GM18951 (cell line): ENCODE data around the gene IL1R1.

Source experiments
- POLR2A ChIP-seq: IDR thresholded peaks from 4 replicates; pipeline ENCODE4 v1.6.1; 2011; ENCODE audit warnings: mild to moderate bottlenecking; ENCODE audit not compliant: insufficient read length, insufficient read depth; ENCODE audit errors: extremely low read depth
- in situ Hi-C: fragments of 300-500 bp; cut with MboI; formaldehyde crosslinking; loops from one replicate; pipeline ENCODE4 v1.12.0; 2022; ENCODE audit warnings: low sequenced_read_pairs, mixed read lengths, inconsistent platforms; ENCODE audit not compliant: unreplicated experiment

Gene IL1R1

GRCh38 chr2:102179788-102180686 is 37.5 kb downstream of the IL1R1 start:
- in situ Hi-C loops, result no loop called here
- TF ChIP-seq POLR2A, result no peak

- TF ChIP-seq POLR2A, result no peak
- in situ Hi-C loops, result no loop called here
Observed at GRCh38 chr2:102180687-102180999, 38.1 kb downstream of the IL1R1 start.

GRCh38 chr2:102181376-102181775 is 38.8 kb downstream of the IL1R1 start:
- TF ChIP-seq POLR2A, result no peak
- in situ Hi-C loops, result no loop called here

GRCh38 chr2:102181919-102182635 is 39.5 kb downstream of the IL1R1 start:
- in situ Hi-C loops, result no loop called here
- TF ChIP-seq POLR2A, result no peak

GRCh38 chr2:102184018-102184417 is 41.5 kb downstream of the IL1R1 start:
- in situ Hi-C loops, result no loop called here
- no peak for TF ChIP-seq POLR2A

- no peak for TF ChIP-seq POLR2A
- in situ Hi-C loops, result no loop called here
Observed at GRCh38 chr2:102184568-102184967, 42.0 kb downstream of the IL1R1 start.

- no peak for TF ChIP-seq POLR2A
- in situ Hi-C loops, result no loop called here
Observed at GRCh38 chr2:102185347-102185746, 42.8 kb downstream of the IL1R1 start.

- no peak for TF ChIP-seq POLR2A
- in situ Hi-C loops, result no loop called here
Observed at GRCh38 chr2:102186791-102187495, 44.4 kb downstream of the IL1R1 start, which contains the start of gene IL1RL2. TSS of gene IL1RL2 (plus strand) at chr2:102187023. CDS start at chr2:102187868, 845 bp downstream.

- in situ Hi-C loops, result no loop called here
- no peak for TF ChIP-seq POLR2A
Observed at GRCh38 chr2:102187496-102188150, 45.1 kb downstream of the IL1R1 start.

GRCh38 chr2:102190430-102191107 is 48.0 kb downstream of the IL1R1 start:
- in situ Hi-C loops, result no loop called here
- TF ChIP-seq POLR2A, result no peak

GRCh38 chr2:102191501-102191900 is 49.0 kb downstream of the IL1R1 start:
- in situ Hi-C loops, result no loop called here
- no peak for TF ChIP-seq POLR2A

- in situ Hi-C loops, result no loop called here
- TF ChIP-seq POLR2A, result no peak
Observed at GRCh38 chr2:102193074-102193473, 50.5 kb downstream of the IL1R1 start.

GRCh38 chr2:102194609-102195268 is 52.2 kb downstream of the IL1R1 start:
- in situ Hi-C loops, result no loop called here

More at GRCh38 chr2:102194609-102195268, 52.2 kb downstream of the IL1R1 start:
- TF ChIP-seq POLR2A, result no peak
